Measurements from ENCODE around the gene PNLIP.

Gene PNLIP

GRCh38 chr10:116545756-116546155 is at the start of gene PNLIP:
TSS of gene PNLIP (plus strand) at chr10:116545931. CDS start at chr10:116546093, 162 bp downstream.
- Mint-ChIP-seq H3K27me3 (ENCODE audit: low read depth) (no peaks in the 10 kb centered on the region), H3K9me3 (no peaks in the 10 kb centered on the region), H3K4me1 (ENCODE audit: low read depth) (no peaks in the 10 kb centered on the region), H3K36me3 (ENCODE audit: low read depth) (no peaks in the 10 kb centered on the region), H3K27ac (no peak within 1 kb of the TSS), H3K4me3 (no peak within 1 kb of the TSS)

- Mint-ChIP-seq H3K9me3 (peaks cover 4% of the 10 kb centered on the region), H3K36me3 (ENCODE audit: low read depth) (no peaks in the 10 kb centered on the region), H3K27ac (no peak overlapping the region), H3K4me1 (ENCODE audit: low read depth) (no peaks in the 10 kb centered on the region), H3K4me3 (no peak overlapping the region), H3K27me3 (ENCODE audit: low read depth) (no peaks in the 10 kb centered on the region)
Observed at GRCh38 chr10:116504786-116505185, 40.9 kb upstream of the PNLIP start.

- Mint-ChIP-seq H3K36me3 (ENCODE audit: low read depth) (no peaks in the 10 kb centered on the region), H3K27ac (no peak overlapping the region), H3K9me3 (no peaks in the 10 kb centered on the region), H3K4me1 (ENCODE audit: low read depth) (no peaks in the 10 kb centered on the region), H3K27me3 (ENCODE audit: low read depth) (no peaks in the 10 kb centered on the region), H3K4me3 (no peak overlapping the region)
Observed at GRCh38 chr10:116510565-116510964, 35.2 kb upstream of the PNLIP start.

- H3K27ac Mint-ChIP-seq: no peak overlapping the region
- H3K36me3 Mint-ChIP-seq (ENCODE audit: low read depth): no peaks in the 10 kb centered on the region
- H3K27me3 Mint-ChIP-seq (ENCODE audit: low read depth): no peaks in the 10 kb centered on the region
- H3K4me3 Mint-ChIP-seq: no peak overlapping the region
- no peaks in the 10 kb centered on the region for H3K4me1 Mint-ChIP-seq (ENCODE audit: low read depth)
- H3K9me3 Mint-ChIP-seq: no peaks in the 10 kb centered on the region
Observed at GRCh38 chr10:116511365-116511764, 34.4 kb upstream of the PNLIP start.

- Mint-ChIP-seq H3K27me3 (ENCODE audit: low read depth) (no peaks in the 10 kb centered on the region), H3K27ac (no peak overlapping the region), H3K4me3 (no peak overlapping the region), H3K36me3 (ENCODE audit: low read depth) (no peaks in the 10 kb centered on the region), H3K9me3 (no peaks in the 10 kb centered on the region), H3K4me1 (ENCODE audit: low read depth) (no peaks in the 10 kb centered on the region)
Observed at GRCh38 chr10:116521424-116522290, 24.1 kb upstream of the PNLIP start.

- no peaks in the 10 kb centered on the region for H3K27me3 Mint-ChIP-seq (ENCODE audit: low read depth)
- no peak overlapping the region for H3K27ac Mint-ChIP-seq
Observed at GRCh38 chr10:116522803-116523381, 22.8 kb upstream of the PNLIP start.

GRCh38 chr10:116524736-116525135 is 21.0 kb upstream of the PNLIP start:
- H3K4me1 Mint-ChIP-seq (ENCODE audit: low read depth): no peaks in the 10 kb centered on the region
- no peaks in the 10 kb centered on the region for H3K9me3 Mint-ChIP-seq
- no peak overlapping the region for H3K4me3 Mint-ChIP-seq
- H3K27ac Mint-ChIP-seq: no peak overlapping the region
- H3K27me3 Mint-ChIP-seq (ENCODE audit: low read depth): no peaks in the 10 kb centered on the region
- H3K36me3 Mint-ChIP-seq (ENCODE audit: low read depth): no peaks in the 10 kb centered on the region

More at GRCh38 chr10:116522803-116523381, 22.8 kb upstream of the PNLIP start:
- no peaks in the 10 kb centered on the region for H3K9me3 Mint-ChIP-seq
- no peak overlapping the region for H3K4me3 Mint-ChIP-seq
- H3K4me1 Mint-ChIP-seq (ENCODE audit: low read depth): no peaks in the 10 kb centered on the region
- no peaks in the 10 kb centered on the region for H3K36me3 Mint-ChIP-seq (ENCODE audit: low read depth)

GRCh38 chr10:116526219-116526618 is 19.5 kb upstream of the PNLIP start:
- no peaks in the 10 kb centered on the region for H3K27me3 Mint-ChIP-seq (ENCODE audit: low read depth)
- no peaks in the 10 kb centered on the region for H3K4me1 Mint-ChIP-seq (ENCODE audit: low read depth)
- no peak overlapping the region for H3K27ac Mint-ChIP-seq
- H3K4me3 Mint-ChIP-seq: no peak overlapping the region
- no peaks in the 10 kb centered on the region for H3K9me3 Mint-ChIP-seq
- H3K36me3 Mint-ChIP-seq (ENCODE audit: low read depth): no peaks in the 10 kb centered on the region

- Mint-ChIP-seq H3K27ac (no peak overlapping the region), H3K27me3 (ENCODE audit: low read depth) (no peaks in the 10 kb centered on the region), H3K4me3 (no peak overlapping the region), H3K9me3 (no peaks in the 10 kb centered on the region), H3K36me3 (ENCODE audit: low read depth) (no peaks in the 10 kb centered on the region), H3K4me1 (ENCODE audit: low read depth) (no peaks in the 10 kb centered on the region)
Observed at GRCh38 chr10:116536810-116537209, 8.9 kb upstream of the PNLIP start.

- H3K36me3 Mint-ChIP-seq (ENCODE audit: low read depth): no peaks in the 10 kb centered on the region
Observed at GRCh38 chr10:116538456-116538855, 7.3 kb upstream of the PNLIP start.

GRCh38 chr10:116538992-116539391 is 6.7 kb upstream of the PNLIP start:
- no peaks in the 10 kb centered on the region for H3K27me3 Mint-ChIP-seq (ENCODE audit: low read depth)
- no peak overlapping the region for H3K4me3 Mint-ChIP-seq
- no peak overlapping the region for H3K27ac Mint-ChIP-seq
- no peaks in the 10 kb centered on the region for H3K36me3 Mint-ChIP-seq (ENCODE audit: low read depth)
- H3K4me1 Mint-ChIP-seq (ENCODE audit: low read depth): no peaks in the 10 kb centered on the region
- H3K9me3 Mint-ChIP-seq: no peaks in the 10 kb centered on the region

More at GRCh38 chr10:116538456-116538855, 7.3 kb upstream of the PNLIP start:
- Mint-ChIP-seq H3K4me3 (no peak overlapping the region), H3K9me3 (no peaks in the 10 kb centered on the region), H3K4me1 (ENCODE audit: low read depth) (no peaks in the 10 kb centered on the region), H3K27me3 (ENCODE audit: low read depth) (no peaks in the 10 kb centered on the region), H3K27ac (no peak overlapping the region)

- H3K4me1 Mint-ChIP-seq (ENCODE audit: low read depth): no peaks in the 10 kb centered on the region
- H3K27me3 Mint-ChIP-seq (ENCODE audit: low read depth): no peaks in the 10 kb centered on the region
- no peaks in the 10 kb centered on the region for H3K9me3 Mint-ChIP-seq
- H3K4me3 Mint-ChIP-seq: no peak overlapping the region
- H3K27ac Mint-ChIP-seq: no peak overlapping the region
- no peaks in the 10 kb centered on the region for H3K36me3 Mint-ChIP-seq (ENCODE audit: low read depth)
Observed at GRCh38 chr10:116540814-116541213, 4.9 kb upstream of the PNLIP start.

- no peak overlapping the region for H3K27ac Mint-ChIP-seq
- no peaks in the 10 kb centered on the region for H3K9me3 Mint-ChIP-seq
- no peaks in the 10 kb centered on the region for H3K4me1 Mint-ChIP-seq (ENCODE audit: low read depth)
- no peak overlapping the region for H3K4me3 Mint-ChIP-seq
- no peaks in the 10 kb centered on the region for H3K27me3 Mint-ChIP-seq (ENCODE audit: low read depth)
- H3K36me3 Mint-ChIP-seq (ENCODE audit: low read depth): no peaks in the 10 kb centered on the region
Observed at GRCh38 chr10:116542007-116542677, 3.6 kb upstream of the PNLIP start.

GRCh38 chr10:116545122-116545521 is 609 bp upstream of the PNLIP start:
- Mint-ChIP-seq H3K27ac (no peak overlapping the region), H3K36me3 (ENCODE audit: low read depth) (no peaks in the 10 kb centered on the region), H3K27me3 (ENCODE audit: low read depth) (no peaks in the 10 kb centered on the region), H3K4me3 (no peak overlapping the region), H3K9me3 (no peaks in the 10 kb centered on the region), H3K4me1 (ENCODE audit: low read depth) (no peaks in the 10 kb centered on the region)

- H3K4me1 Mint-ChIP-seq (ENCODE audit: low read depth): no peaks in the 10 kb centered on the region
- H3K9me3 Mint-ChIP-seq: no peaks in the 10 kb centered on the region
- H3K36me3 Mint-ChIP-seq (ENCODE audit: low read depth): no peaks in the 10 kb centered on the region
- no peak overlapping the region for H3K27ac Mint-ChIP-seq
- no peaks in the 10 kb centered on the region for H3K27me3 Mint-ChIP-seq (ENCODE audit: low read depth)
- no peak overlapping the region for H3K4me3 Mint-ChIP-seq
Observed at GRCh38 chr10:116548301-116548700, 2.6 kb downstream of the PNLIP start.
